22Rv1 (cell line): Measurements from ENCODE around the gene TES.

Source experiments
- H3K27ac ChIP-seq: fragments of 450-650 bp; 2 replicates; pipeline ENCODE4 v1.5.1; 2017
- CTCF ChIP-seq: fragments of 450-650 bp; IDR thresholded peaks from 2 replicates; pipeline ENCODE4 v1.5.1; 2017; ENCODE audit warnings: mild to moderate bottlenecking
- ZFX ChIP-seq: fragments of 450-650 bp; IDR thresholded peaks from 2 replicates; pipeline ENCODE4 v1.6.1; 2017; ENCODE audit warnings: antibody characterized with exemption, borderline replicate concordance

The TES gene

GRCh38 chr7:116235380-116235779 lies 25.0 kb downstream of the TES start:
- TF ChIP-seq ZFX (no peak), CTCF (no peak)
- no peak overlapping the region for H3K27ac ChIP-seq

- TF ChIP-seq ZFX (no peak), CTCF (peak; percentile 86)
- no peak overlapping the region for H3K27ac ChIP-seq
Measured at GRCh38 chr7:116236020-116236630, 25.8 kb downstream of the TES start.

GRCh38 chr7:116239020-116239419 lies 28.7 kb downstream of the TES start:
- TF ChIP-seq ZFX: no peak
- TF ChIP-seq CTCF: no peak
- H3K27ac ChIP-seq: no peak overlapping the region

GRCh38 chr7:116239434-116239833 lies 29.1 kb downstream of the TES start:
- no peak overlapping the region for H3K27ac ChIP-seq
- no peak for TF ChIP-seq ZFX

DNA sequence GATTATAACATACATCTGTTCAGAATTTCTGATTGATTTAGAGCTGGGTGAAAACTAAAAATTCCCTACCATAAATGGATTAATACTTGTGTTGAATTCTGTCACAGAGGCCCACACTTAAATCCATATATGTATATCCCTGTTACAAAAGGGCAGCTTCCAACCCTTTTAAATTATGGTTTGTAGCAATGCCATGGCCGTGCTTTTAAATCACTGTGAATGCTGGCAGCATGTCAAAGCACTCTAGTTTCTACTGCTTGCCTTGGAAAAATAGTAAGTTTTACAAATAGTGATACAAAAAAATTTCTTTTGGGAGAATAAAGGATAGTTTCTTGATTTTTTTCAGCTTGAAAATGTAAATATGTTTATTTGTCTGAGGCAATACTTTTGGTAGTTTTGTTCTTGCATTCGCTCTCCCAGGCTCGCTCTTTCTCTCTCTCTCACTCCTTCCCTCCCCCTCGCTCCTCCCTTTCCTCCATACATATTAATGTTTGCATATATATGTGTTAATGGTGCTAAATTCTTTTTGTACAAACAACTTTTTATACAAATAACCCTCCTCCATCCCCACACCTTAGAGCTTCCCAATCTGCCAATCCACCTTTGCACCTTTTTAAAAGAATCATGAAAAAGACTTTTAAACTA lies 29.8 kb downstream of the TES start:
- TF ChIP-seq CTCF (no peak), ZFX (no peak)

DNA sequence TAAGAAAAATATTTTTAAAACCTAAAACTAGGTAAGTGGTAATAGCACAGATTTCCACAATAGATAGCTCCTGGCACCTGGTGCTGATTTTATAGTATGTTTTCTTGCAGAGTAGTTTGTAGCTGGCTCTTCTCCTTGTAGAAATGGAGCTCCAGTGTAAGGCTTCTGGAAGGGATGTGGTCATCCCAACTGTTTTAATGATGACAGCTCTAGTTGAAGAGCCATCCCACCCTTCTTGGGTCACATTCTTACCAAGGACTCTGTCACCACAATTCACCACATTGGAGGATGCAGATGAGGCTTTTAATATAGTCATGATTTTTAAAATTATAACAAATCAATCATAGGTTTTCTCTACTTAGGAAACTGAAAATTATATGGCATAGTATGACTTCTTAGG lies 31.0 kb downstream of the TES start:
- no peak for TF ChIP-seq ZFX
- no peak for TF ChIP-seq CTCF
- no peak overlapping the region for H3K27ac ChIP-seq

More for the DNA sequence above, 29.8 kb downstream of the TES start:
- no peak overlapping the region for H3K27ac ChIP-seq

DNA sequence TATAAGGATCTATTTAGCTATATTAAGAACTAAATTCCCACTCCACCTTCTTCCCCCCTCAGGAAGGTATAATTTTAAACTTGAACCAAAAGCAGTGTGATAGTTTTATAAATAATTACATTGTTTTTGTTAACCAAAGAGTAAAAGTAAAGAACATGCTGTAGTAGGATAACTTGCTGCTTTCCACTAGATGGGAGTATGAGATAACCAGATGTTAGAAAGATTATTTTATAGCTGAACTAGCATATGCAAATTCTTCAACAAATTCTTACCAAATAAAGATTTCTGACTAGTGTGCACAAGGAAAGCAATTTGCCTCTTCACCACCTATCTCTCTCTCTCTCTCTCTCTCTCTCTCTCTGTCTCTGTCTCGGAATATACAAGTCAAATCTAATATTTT lies 31.8 kb downstream of the TES start:
- no peak for TF ChIP-seq ZFX
- TF ChIP-seq CTCF: no peak
- H3K27ac ChIP-seq: no peak overlapping the region
